Stimulated activated CD8-positive, alpha-beta memory T cell treated with anti-CD3 and anti-CD28 coated beads, Interleukin-7, amount 100 ng/mL, for 1 hour (primary cell): Measurements from ENCODE around the gene MPHOSPH10.
A peak's percentile ranks its signal among the peaks of the same experiment; 100 is the strongest.
"Not testable (repeated sequence)": the region's sequence is repeated elsewhere in the genome, so short reads cannot be mapped to it uniquely, and the experiment has no call there.

Experiments used
- DNase-seq, 2 donors: peaks; one replicate each; pipeline ENCODE4 v3.0.0-alpha.2; 2020; ENCODE audit warnings: low read depth in 2 of 2

The MPHOSPH10 gene

GRCh38 chr2:71122387-71123298, 7.8 kb upstream of the MPHOSPH10 start:
- no peak for DNase-seq

- no peak for DNase-seq
Measured at GRCh38 chr2:71125506-71126294, 4.7 kb upstream of the MPHOSPH10 start.

- no peak for DNase-seq
Measured at GRCh38 chr2:71126957-71127356, 3.5 kb upstream of the MPHOSPH10 start.

GRCh38 chr2:71129114-71129901, 1.1 kb upstream of the MPHOSPH10 start:
- DNase-seq, result no peak

GRCh38 chr2:71129902-71130151, 607 bp upstream of the MPHOSPH10 start:
- no peak for DNase-seq

GRCh38 chr2:71130905-71131244, 441 bp downstream of the MPHOSPH10 start:
- no peak for DNase-seq

GRCh38 chr2:71131387-71132166, 1.1 kb downstream of the MPHOSPH10 start:
- not testable (repeated sequence) for DNase-seq

GRCh38 chr2:71133603-71134002, 3.2 kb downstream of the MPHOSPH10 start:
- DNase-seq, result no peak

- DNase-seq, result no peak
Measured at GRCh38 chr2:71136174-71136573, 5.7 kb downstream of the MPHOSPH10 start.

- DNase-seq, result no peak
Measured at GRCh38 chr2:71143782-71144181, 13.3 kb downstream of the MPHOSPH10 start.

GRCh38 chr2:71148506-71149063, 18.2 kb downstream of the MPHOSPH10 start:
- DNase-seq, result no peak

GRCh38 chr2:71150082-71150816, 19.8 kb downstream of the MPHOSPH10 start:
- no peak for DNase-seq

- DNase-seq, result no peak
Measured at GRCh38 chr2:71151620-71152019, 21.2 kb downstream of the MPHOSPH10 start.

GRCh38 chr2:71153585-71154224, 23.3 kb downstream of the MPHOSPH10 start:
- no peak for DNase-seq

GRCh38 chr2:71154279-71154678, 23.8 kb downstream of the MPHOSPH10 start:
- no peak for DNase-seq

GRCh38 chr2:71154798-71155197, 24.4 kb downstream of the MPHOSPH10 start:
- no peak for DNase-seq

GRCh38 chr2:71155846-71156245, 25.4 kb downstream of the MPHOSPH10 start:
- DNase-seq, result no peak

- no peak for DNase-seq
Measured at GRCh38 chr2:71156573-71156972, 26.1 kb downstream of the MPHOSPH10 start.

GRCh38 chr2:71157124-71157793, 26.8 kb downstream of the MPHOSPH10 start:
- peak; percentile 20 to 45 for DNase-seq

- DNase-seq, result no peak
Measured at GRCh38 chr2:71166812-71167211, 36.4 kb downstream of the MPHOSPH10 start.
